Temporal lobe (tissue), 1 donor: ENCODE measurements around the gene IFI27L2. TPM values are rescaled to one million over a fixed set of nuclear protein-coding genes. Genes with fewer than 3 reads are reported as not detected.

Experiments
- total RNA-seq: library from RNA; depleted of rRNA; stranded (reverse); fragments of >200 nt; gene quantifications from one replicate; pipeline ENCODE4 v1.2.3, GENCODE V29; 2014

IFI27L2 gene
- total RNA-seq, 1 donor from 2014 or later = 11.3 TPM

Other genes with a start within 250 kb of the IFI27L2 start
- 0.74 TPM for gene FAM181A, start 202.3 kb downstream of the IFI27L2 start, total RNA-seq
- not detected for gene ASB2, start 153.0 kb downstream of the IFI27L2 start, total RNA-seq
- not detected for gene CCDC197, start 132.3 kb downstream of the IFI27L2 start, total RNA-seq
- 5.2 TPM for gene OTUB2, start 103.3 kb downstream of the IFI27L2 start, total RNA-seq
- 110 TPM for gene DDX24, start 48.4 kb downstream of the IFI27L2 start, total RNA-seq
- gene IFI27L1, start 48.3 kb downstream of the IFI27L2 start, total RNA-seq = 5.2 TPM
- 11.6 TPM for gene IFI27, start 18.9 kb downstream of the IFI27L2 start, total RNA-seq
- gene PPP4R4, start 44.7 kb upstream of the IFI27L2 start, total RNA-seq = 0.49 TPM
- gene SERPINA10, start 163.7 kb upstream of the IFI27L2 start, total RNA-seq = not detected
- gene SERPINA6, start 193.7 kb upstream of the IFI27L2 start, total RNA-seq = not detected
- not detected for gene SERPINA2, start 237.1 kb upstream of the IFI27L2 start, total RNA-seq